GM18873 (cell line): ENCODE data around the gene DPEP3.
"Not testable (repeated sequence)": the region's sequence is repeated elsewhere in the genome, so short reads cannot be mapped to it uniquely, and the experiment has no call there.

Experiments
- ATAC-seq: cut with Tn5 transposase; IDR thresholded peaks from one replicate; pipeline ENCODE4 v1.9.1; 2021; ENCODE audit warnings: mild to moderate bottlenecking, moderate library complexity, moderate number of reproducible peaks; ENCODE audit not compliant: unreplicated experiment, low FRiP score

The DPEP3 gene

GRCh38 chr16:67948015-67948414, 32.3 kb downstream of the DPEP3 start:
- no peak for ATAC-seq

- no peak for ATAC-seq
Observed at GRCh38 chr16:67946966-67947558, 33.2 kb downstream of the DPEP3 start.

GRCh38 chr16:67946128-67946569, 34.1 kb downstream of the DPEP3 start:
- ATAC-seq = no peak

- no peak for ATAC-seq
Observed at GRCh38 chr16:67945392-67945933, 34.8 kb downstream of the DPEP3 start.

GRCh38 chr16:67944690-67945391, 35.5 kb downstream of the DPEP3 start:
- ATAC-seq = no peak

- no peak for ATAC-seq
Observed at GRCh38 chr16:67943619-67944504, 36.4 kb downstream of the DPEP3 start, which contains the start of gene LCAT. Gene LCAT (minus strand): TSS chr16:67944120. CDS start chr16:67944101, 19 bp downstream.

GRCh38 chr16:67943256-67943618, 37.1 kb downstream of the DPEP3 start:
- no peak for ATAC-seq

- ATAC-seq = no peak
Observed at GRCh38 chr16:67942510-67943255, 37.6 kb downstream of the DPEP3 start.

GRCh38 chr16:67942200-67942509, 38.1 kb downstream of the DPEP3 start:
- no peak for ATAC-seq

GRCh38 chr16:67941469-67942199, 38.7 kb downstream of the DPEP3 start:
- no peak for ATAC-seq

GRCh38 chr16:67940446-67941089, 39.7 kb downstream of the DPEP3 start:
- no peak for ATAC-seq

GRCh38 chr16:67939507-67940445, 40.5 kb downstream of the DPEP3 start:
- no peak for ATAC-seq

GRCh38 chr16:67937713-67938112, 42.6 kb downstream of the DPEP3 start:
- ATAC-seq = not testable (repeated sequence)

- ATAC-seq = peak; percentile 42
Observed at GRCh38 chr16:67936880-67937605, 43.3 kb downstream of the DPEP3 start.

GRCh38 chr16:67936124-67936879, 44.0 kb downstream of the DPEP3 start, which contains the start of gene PSMB10:
Gene PSMB10 (minus strand): TSS chr16:67936850. CDS start chr16:67936749, 101 bp downstream.
- ATAC-seq = no peak

- ATAC-seq = peak; percentile 85
Observed at GRCh38 chr16:67935402-67936123, 44.7 kb downstream of the DPEP3 start.
